GM23248 (cell line): ENCODE results near the gene CEP170.

Experiments
- EZH2 ChIP-seq: fragments of 200-600 bp; sonication (generic); IDR thresholded peaks from 2 replicates; pipeline ENCODE4 v1.6.1; 2018; ENCODE audit warnings: antibody characterized with exemption, mild to moderate bottlenecking; ENCODE audit not compliant: insufficient read depth, poor library complexity, severe bottlenecking
- EZH2phosphoT487 ChIP-seq: fragments of 200-600 bp; sonication (generic); IDR thresholded peaks from 2 replicates; pipeline ENCODE4 v1.6.1; 2018; ENCODE audit warnings: antibody characterized with exemption, moderate library complexity, mild to moderate bottlenecking, low read depth; ENCODE audit not compliant: insufficient read depth

GRCh38 chr1:243257189-243257588 is 2.1 kb upstream of the CEP170 start:
- TF ChIP-seq EZH2 (no peak), EZH2phosphoT487 (no peak)
